ENCODE measurements around the gene ELN. TPM values are rescaled to one million over a fixed set of nuclear protein-coding genes. Genes with fewer than 3 reads are reported as not detected.

The ELN gene
- total and polyA plus RNA-seq, 9 of the 15 experiments (the other 6 are each of a cell fraction or from before 2014, with no cell fraction given), result 0.20 TPM; not detected in 8

DNA sequence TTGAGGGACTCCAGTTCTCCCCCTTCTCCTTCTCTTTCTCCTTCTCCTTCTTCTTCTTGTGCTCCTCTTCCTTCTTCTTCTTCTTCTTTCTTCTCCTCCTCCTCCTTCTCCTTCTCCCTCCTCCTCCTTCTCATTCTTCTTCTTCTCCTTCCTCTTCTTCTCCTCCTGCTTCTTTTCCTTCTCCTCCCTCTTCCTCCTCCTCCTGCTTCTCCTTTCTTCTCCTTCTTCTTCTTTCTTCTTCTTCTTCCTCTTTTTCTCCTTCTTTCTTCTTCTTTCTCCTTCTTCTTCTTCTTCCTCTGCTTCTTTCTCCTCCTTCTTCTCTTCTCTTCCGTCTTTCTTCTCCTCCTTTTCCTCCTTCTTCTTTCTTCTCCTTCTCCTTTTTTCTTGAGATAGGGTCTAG is 30.0 kb downstream of the ELN start (continued):
- TF ChIP-seq ZHX1 (conservative IDR thresholded peaks at IDR 0.05; ENCODE audit: low read length) (no peak), PHTF2 (CRISPR knock-in tag; IDR thresholded peaks at IDR 0.05) (no peak), NCOA6 (IDR thresholded peaks at IDR 0.05) (no peak), ZNF239 (CRISPR knock-in tag; IDR thresholded peaks at IDR 0.05) (no peak), IRF2 (CRISPR knock-in tag; IDR thresholded peaks at IDR 0.05) (no peak), ZNF311 (CRISPR knock-in tag; IDR thresholded peaks at IDR 0.05) (no peak), TRIM25 (IDR thresholded peaks at IDR 0.05; ENCODE audit: borderline replicate concordance) (no peak), ZNF764 (CRISPR knock-in tag; IDR thresholded peaks at IDR 0.05; ENCODE audit: low read depth) (no peak)
